Coronary artery (tissue), 2 donors: ENCODE data around the gene DOCK4.

Experiments used
- DNase-seq: peaks from one replicate; pipeline ENCODE4 v3.0.0-alpha.2; 2017; ENCODE audit warnings: low spot score
- H3K27ac ChIP-seq, 2 donors: fragments of 200-600 bp; sonication (generic); one replicate each; pipeline ENCODE4 v1.5.1; 2016 to 2019
- H3K4me3 ChIP-seq: fragments of 200-600 bp; sonication (generic); 2 replicates; pipeline ENCODE4 v1.5.1; 2016; ENCODE audit warnings: mild to moderate bottlenecking, moderate library complexity
- TF ChIP-seq, protein P1 (sequence below): fragments of 200-600 bp; sonication (generic); IDR thresholded peaks from one replicate; pipeline ENCODE4 v1.5.1; 2019; ENCODE audit warnings: antibody characterized with exemption

DOCK4 gene

DNA sequence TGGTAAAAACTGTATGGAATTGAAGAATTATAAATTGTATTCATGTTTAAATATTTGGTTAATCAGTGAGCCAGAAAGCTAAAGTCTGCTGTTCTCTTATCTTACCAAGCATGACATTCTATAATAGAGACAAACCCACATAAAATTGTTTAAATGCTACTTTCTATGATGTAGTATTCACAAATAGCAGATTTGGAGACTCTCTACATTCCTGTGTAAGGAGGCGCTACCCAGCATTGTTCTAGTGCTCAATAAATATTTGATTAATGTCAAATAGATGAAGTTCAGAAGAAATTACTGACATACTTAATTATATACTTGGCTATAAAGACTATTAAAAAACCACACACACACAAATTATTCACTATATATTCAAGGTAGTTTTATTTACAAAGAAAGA is 49.8 kb downstream of the DOCK4 start:
- Histone ChIP-seq H3K4me3 (no peak overlapping the region), H3K27ac (no peak overlapping the region)
- DNase-seq, result no peak
- TF ChIP-seq, protein P1, sequence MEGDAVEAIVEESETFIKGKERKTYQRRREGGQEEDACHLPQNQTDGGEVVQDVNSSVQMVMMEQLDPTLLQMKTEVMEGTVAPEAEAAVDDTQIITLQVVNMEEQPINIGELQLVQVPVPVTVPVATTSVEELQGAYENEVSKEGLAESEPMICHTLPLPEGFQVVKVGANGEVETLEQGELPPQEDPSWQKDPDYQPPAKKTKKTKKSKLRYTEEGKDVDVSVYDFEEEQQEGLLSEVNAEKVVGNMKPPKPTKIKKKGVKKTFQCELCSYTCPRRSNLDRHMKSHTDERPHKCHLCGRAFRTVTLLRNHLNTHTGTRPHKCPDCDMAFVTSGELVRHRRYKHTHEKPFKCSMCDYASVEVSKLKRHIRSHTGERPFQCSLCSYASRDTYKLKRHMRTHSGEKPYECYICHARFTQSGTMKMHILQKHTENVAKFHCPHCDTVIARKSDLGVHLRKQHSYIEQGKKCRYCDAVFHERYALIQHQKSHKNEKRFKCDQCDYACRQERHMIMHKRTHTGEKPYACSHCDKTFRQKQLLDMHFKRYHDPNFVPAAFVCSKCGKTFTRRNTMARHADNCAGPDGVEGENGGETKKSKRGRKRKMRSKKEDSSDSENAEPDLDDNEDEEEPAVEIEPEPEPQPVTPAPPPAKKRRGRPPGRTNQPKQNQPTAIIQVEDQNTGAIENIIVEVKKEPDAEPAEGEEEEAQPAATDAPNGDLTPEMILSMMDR, result no peak

DNA sequence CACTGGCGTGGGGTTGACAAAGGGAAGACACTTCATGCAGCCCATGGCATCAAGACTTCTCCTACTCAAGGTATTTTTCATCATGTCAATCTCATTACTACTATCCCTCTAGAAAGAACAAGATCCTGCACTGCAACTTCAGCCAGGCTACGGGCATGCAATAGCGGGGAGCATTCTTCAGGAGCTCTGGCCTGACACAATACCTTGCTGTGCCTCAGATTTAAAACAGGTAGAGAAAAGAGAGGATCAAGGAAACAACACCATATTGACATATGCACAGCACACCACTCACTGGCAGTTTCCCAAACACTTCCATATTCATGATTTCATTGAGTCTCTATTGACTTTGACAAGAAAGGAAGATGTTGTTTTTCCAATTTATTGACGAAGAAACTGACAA is 51.5 kb downstream of the DOCK4 start:
- H3K27ac ChIP-seq, result no peak overlapping the region
- TF ChIP-seq, protein P1, result no peak

DNA sequence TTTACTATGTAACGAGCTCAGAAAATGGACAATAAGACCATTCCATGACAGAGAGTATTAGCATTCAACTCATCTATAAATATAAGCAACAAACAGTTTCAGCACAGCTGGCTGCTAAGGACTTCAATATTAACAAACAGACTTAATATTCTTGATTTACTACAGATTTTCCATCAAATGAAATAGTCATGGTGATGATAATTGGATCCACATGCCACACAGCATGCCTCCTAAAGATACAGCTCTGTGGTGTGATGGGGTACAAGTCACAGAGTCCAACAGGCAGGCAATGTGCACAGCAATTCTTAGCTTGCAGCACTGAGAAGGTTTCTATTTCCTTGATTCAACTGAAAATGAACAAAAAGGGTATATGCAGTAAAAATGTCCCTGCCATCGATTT is 54.0 kb downstream of the DOCK4 start:
- TF ChIP-seq, protein P1, result no peak
- H3K27ac ChIP-seq, result no peak overlapping the region
- no peak for DNase-seq
- H3K4me3 ChIP-seq, result no peak overlapping the region

More for the DNA sequence above, 51.5 kb downstream of the DOCK4 start:
- no peak overlapping the region for H3K4me3 ChIP-seq
- no peak for DNase-seq

DNA sequence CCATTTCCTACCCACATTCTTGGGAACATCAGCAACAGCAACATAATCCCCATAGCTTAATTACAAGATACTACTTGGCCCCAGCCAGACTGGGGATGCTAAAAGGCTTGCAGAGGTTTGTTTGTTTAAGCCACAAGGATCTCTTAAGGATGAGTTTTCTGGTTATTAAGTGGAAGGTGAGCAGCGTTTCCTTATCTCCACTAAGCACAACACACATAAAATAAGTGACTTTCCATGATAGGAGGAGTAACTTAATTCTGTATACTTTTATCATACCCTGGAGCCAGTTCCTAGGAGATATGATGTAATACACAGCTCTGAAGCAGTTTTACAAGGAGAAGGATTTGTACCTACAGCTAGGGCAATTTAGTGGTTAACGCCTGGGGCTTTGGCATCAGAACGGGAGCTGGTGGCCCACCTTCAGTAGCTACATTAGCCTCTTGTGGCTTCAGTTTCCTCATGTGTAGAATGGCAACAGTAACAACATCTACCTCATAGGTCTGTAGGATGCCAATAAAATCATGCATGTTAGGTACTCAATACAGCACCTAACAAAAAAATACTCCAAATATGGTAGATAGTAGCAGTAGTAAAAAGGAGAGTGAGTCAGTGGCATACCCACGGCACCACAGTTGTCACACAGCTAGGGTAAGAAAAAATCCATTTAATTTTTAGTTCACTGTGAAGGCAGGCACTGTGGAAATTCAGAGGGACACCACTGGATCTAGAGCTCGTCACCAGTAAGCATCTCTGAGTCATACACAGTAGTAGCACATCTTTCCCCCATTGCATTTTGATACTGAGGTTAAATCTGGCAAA is 55.2 kb downstream of the DOCK4 start:
- no peak for DNase-seq
- TF ChIP-seq, protein P1, result no peak
- Histone ChIP-seq H3K27ac (no peak overlapping the region), H3K4me3 (no peak overlapping the region)

DNA sequence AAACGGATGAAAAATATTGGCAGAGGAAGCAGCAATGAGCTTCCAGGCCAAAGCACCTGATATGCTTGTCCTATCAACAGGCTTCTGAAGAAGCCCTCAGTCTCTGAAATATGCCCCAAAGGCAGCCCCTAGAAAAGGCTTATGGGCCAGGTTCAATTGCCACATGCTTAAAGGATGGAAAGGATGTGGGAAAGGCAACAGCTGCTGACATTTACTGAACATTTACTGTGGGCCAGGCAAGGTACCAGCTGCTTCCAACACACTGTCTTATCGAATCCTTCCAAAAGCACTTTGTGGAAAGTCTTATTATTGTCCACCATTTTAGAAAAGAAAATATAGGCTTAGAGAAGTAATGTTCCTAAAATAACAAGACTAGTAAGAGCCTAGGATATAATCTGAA is 56.5 kb downstream of the DOCK4 start:
- DNase-seq, result no peak
- TF ChIP-seq, protein P1, result no peak
- Histone ChIP-seq H3K27ac (no peak overlapping the region), H3K4me3 (no peak overlapping the region)

DNA sequence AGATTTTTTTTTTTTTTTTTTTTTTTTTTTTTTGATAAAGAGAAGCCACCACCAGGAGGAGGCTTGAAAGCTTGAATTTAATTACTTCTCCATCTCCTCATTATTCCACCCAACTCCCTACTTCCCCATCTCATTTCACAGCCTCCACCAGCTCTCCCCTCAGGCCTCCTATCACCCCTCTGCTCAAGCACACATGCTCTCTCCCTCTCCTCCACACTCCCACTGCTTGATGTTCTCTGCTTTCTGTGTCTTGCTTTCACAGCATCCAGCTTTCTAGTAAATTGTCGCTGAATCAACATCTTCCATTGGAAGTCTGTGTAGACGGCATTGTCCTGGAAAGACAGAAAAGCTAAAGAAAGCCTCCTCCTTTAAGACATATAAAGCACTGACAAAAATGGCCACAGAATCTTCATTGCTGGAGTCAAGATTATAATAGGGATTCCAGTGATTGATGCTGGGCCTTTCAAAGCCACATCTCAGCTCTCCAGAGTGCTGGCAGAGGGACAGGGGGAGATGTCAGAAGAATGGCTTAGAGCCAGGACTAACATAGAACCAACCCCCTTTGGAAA is 58.3 kb downstream of the DOCK4 start:
- no peak for DNase-seq
- Histone ChIP-seq H3K4me3 (no peak overlapping the region), H3K27ac (no peak overlapping the region)
- TF ChIP-seq, protein P1, result no peak

DNA sequence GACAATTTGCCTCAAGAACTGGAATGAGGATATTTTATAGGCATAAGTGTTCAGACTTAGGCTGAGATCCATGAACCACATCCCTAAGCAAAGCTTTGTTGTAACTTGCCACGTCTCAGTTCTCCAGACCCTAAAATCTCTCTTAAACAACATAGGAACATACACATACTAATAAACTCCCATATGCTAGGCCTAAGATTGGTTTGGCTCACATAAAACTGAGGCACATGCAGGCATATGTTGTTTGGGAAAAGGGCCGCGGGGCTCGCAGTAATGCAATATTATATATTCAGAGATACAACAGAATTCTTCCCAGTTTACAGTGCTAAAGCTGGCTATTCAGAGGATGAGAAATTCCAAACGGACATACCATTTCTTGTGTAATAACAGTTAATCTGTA is 61.0 kb downstream of the DOCK4 start:
- TF ChIP-seq, protein P1, result no peak
- no peak for DNase-seq
- Histone ChIP-seq H3K4me3 (no peak overlapping the region), H3K27ac (no peak overlapping the region)
